ENCODE data around the gene ANO6.

DNA sequence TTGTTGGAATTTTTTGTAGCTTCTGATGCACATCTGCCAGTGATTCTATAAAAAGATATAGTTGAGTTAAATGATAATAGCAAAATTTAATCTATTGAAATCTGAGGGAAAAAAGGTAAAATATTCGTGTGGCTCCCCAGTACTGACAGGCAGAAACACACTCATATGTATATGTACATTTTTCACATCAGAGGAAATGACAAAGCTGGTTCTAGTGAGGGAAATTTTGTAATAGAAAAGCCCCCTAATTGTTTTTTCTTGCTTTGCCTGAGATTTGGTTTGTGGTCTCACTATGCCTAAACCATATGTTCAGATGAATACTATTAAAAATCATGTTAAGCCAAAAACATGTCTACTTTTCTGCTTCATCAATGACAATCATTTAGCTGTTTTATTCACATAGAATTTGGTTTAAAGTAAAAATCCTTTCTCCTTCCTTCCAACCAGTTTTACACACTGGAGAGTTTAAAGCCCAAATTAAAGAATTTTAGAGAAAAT, 203.5 kb downstream of the ANO6 start:
- no peak for TF ChIP-seq EZH2 (IDR thresholded peaks at IDR 0.05; ENCODE audit: low read length, unreplicated experiment)
- no peak for TF ChIP-seq CTCF (conservative IDR thresholded peaks at IDR 0.05; ENCODE audit: low read depth, low read length)
- no peak for TF ChIP-seq EZH2phosphoT487 (IDR thresholded peaks at IDR 0.05; ENCODE audit: borderline replicate concordance, low read length)

Measured in PC-3 (cell line).